ENCODE measurements around the gene PCDHA7. TPM values are rescaled to one million over a fixed set of nuclear protein-coding genes. Genes with fewer than 3 reads are reported as not detected.
"Not testable (repeated sequence)": the region's sequence is repeated elsewhere in the genome, so short reads cannot be mapped to it uniquely, and the experiment has no call there.

The PCDHA7 gene
- total RNA-seq, 4 donors from 2014 or later, result 0.17 to 1.0 (median 0.37) TPM

DNA sequence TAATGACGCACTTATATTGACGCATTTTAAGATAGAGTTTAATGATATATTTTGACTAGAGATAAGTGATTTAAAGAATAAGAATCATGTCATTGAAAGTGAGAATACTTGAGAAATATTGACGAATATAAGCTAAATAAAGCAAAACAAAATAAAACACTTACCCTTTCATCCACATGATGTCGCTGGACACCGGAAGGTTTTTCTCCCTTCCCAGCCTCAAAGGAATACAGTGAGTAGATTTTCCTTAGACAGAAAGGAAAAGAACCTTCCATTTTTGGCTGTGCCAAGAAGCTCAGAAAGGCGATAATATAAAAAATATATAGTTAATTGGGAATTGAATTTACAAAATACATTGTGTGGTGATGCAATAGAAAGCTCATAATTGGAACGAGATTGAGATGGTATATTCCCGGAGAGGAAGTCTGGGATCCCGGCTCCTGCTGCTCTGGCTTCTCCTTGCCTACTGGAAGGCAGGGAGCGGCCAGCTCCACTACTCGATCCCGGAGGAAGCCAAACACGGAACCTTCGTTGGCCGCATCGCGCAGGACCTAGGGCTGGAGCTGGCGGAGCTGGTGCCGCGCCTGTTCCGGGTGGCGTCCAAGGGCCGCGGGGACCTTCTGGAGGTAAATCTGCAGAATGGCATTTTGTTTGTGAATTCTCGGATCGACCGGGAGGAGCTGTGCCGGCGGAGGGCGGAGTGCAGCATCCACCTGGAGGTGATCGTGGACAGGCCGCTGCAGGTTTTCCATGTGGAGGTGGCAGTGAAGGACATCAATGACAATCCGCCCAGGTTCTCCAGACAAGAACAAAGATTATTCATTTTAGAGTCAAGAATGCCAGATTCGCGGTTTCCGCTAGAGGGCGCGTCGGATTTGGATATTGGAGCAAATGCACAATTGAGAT, 12.4 kb upstream of the PCDHA7 start, which contains the start of gene PCDHA5:
PCDHA5 (plus strand) TSS at position 239 of the 906 bp plus-strand sequence.
- intact Hi-C loops (cut with DNase I), result no loop called here
- H3K27me3 ChIP-seq, result peaks cover 0 to 47% (median 5%) of the 10 kb centered on the region in 4 donors
- DNase-seq (ENCODE audit: extremely low spot score), result no peak
- TF ChIP-seq, protein P1, sequence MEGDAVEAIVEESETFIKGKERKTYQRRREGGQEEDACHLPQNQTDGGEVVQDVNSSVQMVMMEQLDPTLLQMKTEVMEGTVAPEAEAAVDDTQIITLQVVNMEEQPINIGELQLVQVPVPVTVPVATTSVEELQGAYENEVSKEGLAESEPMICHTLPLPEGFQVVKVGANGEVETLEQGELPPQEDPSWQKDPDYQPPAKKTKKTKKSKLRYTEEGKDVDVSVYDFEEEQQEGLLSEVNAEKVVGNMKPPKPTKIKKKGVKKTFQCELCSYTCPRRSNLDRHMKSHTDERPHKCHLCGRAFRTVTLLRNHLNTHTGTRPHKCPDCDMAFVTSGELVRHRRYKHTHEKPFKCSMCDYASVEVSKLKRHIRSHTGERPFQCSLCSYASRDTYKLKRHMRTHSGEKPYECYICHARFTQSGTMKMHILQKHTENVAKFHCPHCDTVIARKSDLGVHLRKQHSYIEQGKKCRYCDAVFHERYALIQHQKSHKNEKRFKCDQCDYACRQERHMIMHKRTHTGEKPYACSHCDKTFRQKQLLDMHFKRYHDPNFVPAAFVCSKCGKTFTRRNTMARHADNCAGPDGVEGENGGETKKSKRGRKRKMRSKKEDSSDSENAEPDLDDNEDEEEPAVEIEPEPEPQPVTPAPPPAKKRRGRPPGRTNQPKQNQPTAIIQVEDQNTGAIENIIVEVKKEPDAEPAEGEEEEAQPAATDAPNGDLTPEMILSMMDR (IDR thresholded peaks at IDR 0.05), result peak in 1 of 3 experiments; percentile 40
- TF ChIP-seq EP300 (IDR thresholded peaks at IDR 0.05), result no peak
- H3K4me3 ChIP-seq, result peak within 1 kb of the TSS in 3 of 4 donors; percentile 6 to 23 (median 21)
- H3K27ac ChIP-seq (replicated peaks in 1 of 4), result no peak within 1 kb of the TSS
- WGBS, result 41% methylated on average over 29 of the region's 39 CpGs
- H3K9me3 ChIP-seq, result peaks cover 0 to 31% (median 26%) of the 10 kb centered on the region in 4 donors
- H3K36me3 ChIP-seq, result no peaks in the 10 kb centered on the region
- no peaks in the 10 kb centered on the region for H3K4me1 ChIP-seq

DNA sequence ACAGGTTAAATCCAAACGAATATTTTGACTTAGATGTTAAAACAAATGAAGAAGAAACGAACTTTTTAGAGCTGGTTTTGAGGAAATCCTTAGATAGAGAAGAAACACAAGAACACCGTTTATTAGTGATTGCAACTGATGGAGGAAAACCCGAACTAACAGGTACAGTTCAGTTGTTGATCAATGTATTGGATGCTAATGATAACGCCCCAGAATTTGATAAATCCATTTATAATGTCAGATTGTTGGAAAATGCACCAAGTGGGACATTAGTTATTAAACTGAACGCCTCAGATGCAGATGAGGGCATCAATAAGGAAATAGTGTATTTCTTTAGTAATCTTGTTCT, 11.8 kb upstream of the PCDHA7 start:
- peaks cover 0 to 53% (median 5%) of the 10 kb centered on the region in 4 donors for H3K27me3 ChIP-seq
- H3K9me3 ChIP-seq, result peaks cover 0 to 30% (median 24%) of the 10 kb centered on the region in 4 donors
- H3K4me1 ChIP-seq, result no peaks in the 10 kb centered on the region
- DNase-seq (ENCODE audit: extremely low spot score), result no peak
- no peak overlapping the region for H3K27ac ChIP-seq (replicated peaks in 1 of 4)
- no peak overlapping the region for H3K4me3 ChIP-seq
- TF ChIP-seq, protein P1 (IDR thresholded peaks at IDR 0.05), result no peak
- TF ChIP-seq POLR2AphosphoS5 (IDR thresholded peaks at IDR 0.05) (no peak), POLR2A (IDR thresholded peaks at IDR 0.05; ENCODE audit: low read depth) (no peak), EP300 (IDR thresholded peaks at IDR 0.05) (no peak)
- intact Hi-C loops (cut with DNase I), result no loop called here
- H3K36me3 ChIP-seq, result no peaks in the 10 kb centered on the region
- 26% methylated on average over 6 of the region's 6 CpGs for WGBS

DNA sequence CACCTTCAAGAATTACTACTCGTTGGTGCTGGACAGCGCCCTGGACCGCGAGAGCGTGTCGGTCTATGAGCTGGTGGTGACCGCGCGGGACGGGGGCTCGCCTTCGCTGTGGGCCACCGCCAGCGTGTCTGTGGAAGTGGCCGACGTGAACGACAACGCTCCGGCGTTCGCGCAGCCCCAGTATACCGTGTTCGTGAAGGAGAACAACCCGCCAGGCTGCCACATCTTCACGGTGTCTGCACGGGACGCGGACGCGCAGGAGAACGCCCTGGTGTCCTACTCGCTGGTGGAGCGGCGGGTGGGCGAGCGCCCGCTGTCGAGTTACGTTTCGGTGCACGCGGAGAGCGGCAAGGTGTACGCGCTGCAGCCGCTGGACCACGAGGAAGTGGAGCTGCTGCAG, 11.1 kb upstream of the PCDHA7 start:
- H3K36me3 ChIP-seq; intact Hi-C loops (cut with DNase I); DNase-seq (ENCODE audit: extremely low spot score); H3K4me3 ChIP-seq; H3K4me1 ChIP-seq; H3K27ac ChIP-seq (replicated peaks in 1 of 4): not testable (repeated sequence)
- peaks cover 0 to 36% (median 25%) of the 10 kb centered on the region in 4 donors for H3K9me3 ChIP-seq
- WGBS, result 58% methylated on average over 48 of the region's 48 CpGs
- H3K27me3 ChIP-seq, result peaks cover 0 to 60% (median 7%) of the 10 kb centered on the region in 4 donors

DNA sequence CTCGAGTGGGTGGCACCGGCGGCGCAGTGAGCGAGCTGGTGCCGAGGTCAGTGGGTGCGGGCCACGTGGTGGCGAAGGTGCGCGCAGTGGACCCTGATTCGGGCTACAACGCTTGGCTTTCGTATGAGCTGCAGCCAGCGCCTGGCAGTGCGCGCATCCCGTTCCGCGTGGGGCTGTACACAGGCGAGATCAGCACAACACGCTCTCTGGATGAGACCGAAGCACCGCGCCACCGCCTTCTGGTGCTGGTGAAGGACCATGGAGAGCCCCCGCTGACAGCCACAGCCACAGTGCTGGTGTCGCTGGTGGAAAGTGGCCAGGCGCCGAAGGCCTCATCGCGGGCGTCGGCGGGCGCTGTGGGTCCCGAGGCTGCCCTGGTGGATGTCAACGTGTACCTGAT, 10.6 kb upstream of the PCDHA7 start:
- H3K4me1 ChIP-seq, result no peaks in the 10 kb centered on the region
- H3K27ac ChIP-seq (replicated peaks in 1 of 4), result no peak overlapping the region
- H3K9me3 ChIP-seq, result peaks cover 0 to 41% (median 28%) of the 10 kb centered on the region in 4 donors
- H3K4me3 ChIP-seq, result no peak overlapping the region
- intact Hi-C loops (cut with DNase I), result no loop called here
- no peaks in the 10 kb centered on the region for H3K36me3 ChIP-seq
- TF ChIP-seq POLR2AphosphoS5 (IDR thresholded peaks at IDR 0.05) (no peak), POLR2A (IDR thresholded peaks at IDR 0.05; ENCODE audit: low read depth) (no peak)
- peaks cover 0 to 63% (median 12%) of the 10 kb centered on the region in 4 donors for H3K27me3 ChIP-seq
- 80% methylated on average over 1 of the region's 38 CpGs for WGBS
- no peak for DNase-seq (ENCODE audit: extremely low spot score)

DNA sequence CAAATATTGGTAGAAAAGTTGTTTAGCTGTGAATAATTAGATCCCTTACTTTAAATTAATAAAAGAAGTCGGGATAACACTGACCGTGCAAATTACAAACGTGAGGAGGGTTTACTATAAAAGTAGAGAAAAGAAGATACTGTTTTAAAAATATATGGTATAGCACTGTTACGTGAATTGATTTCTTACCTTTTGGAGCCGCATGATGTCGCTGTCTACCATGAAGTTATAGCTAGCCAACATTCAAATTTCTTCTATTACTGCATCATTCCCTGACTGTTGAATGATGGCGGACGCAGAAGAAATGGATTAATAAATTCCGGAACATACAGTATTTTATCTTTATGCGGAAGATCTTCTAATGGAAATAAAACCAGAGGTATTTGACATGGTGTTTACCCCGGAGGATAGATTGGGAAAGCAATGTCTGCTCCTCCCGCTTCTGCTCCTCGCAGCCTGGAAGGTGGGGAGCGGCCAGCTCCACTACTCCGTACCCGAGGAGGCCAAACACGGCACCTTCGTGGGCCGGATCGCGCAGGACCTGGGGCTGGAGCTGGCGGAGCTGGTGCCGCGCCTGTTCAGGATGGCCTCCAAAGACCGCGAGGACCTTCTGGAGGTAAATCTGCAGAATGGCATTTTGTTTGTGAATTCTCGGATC, 6.2 kb upstream of the PCDHA7 start, which contains the start of gene PCDHA6:
PCDHA6 (plus strand) TSS at position 257 of the 658 bp plus-strand sequence; CDS start at position 389, 132 bp downstream.
- WGBS, result 17% methylated on average over 26 of the region's 27 CpGs
- Histone ChIP-seq H3K36me3 (no peaks in the 10 kb centered on the region), H3K4me1 (no peaks in the 10 kb centered on the region), H3K27ac (replicated peaks in 1 of 4) (no peak within 1 kb of the TSS), H3K4me3 (peak within 1 kb of the TSS; percentile 1 to 48 (median 20)), H3K27me3 (peaks cover 0 to 75% (median 11%) of the 10 kb centered on the region in 4 donors), H3K9me3 (peaks cover 0 to 45% (median 36%) of the 10 kb centered on the region in 4 donors)
- no peak for DNase-seq (ENCODE audit: extremely low spot score)
- TF ChIP-seq EP300 (IDR thresholded peaks at IDR 0.05), result no peak
- TF ChIP-seq, protein P1 (IDR thresholded peaks at IDR 0.05), result peak in 1 of 3 experiments; percentile 12
- no peak for TF ChIP-seq POLR2AphosphoS5 (IDR thresholded peaks at IDR 0.05)
- TF ChIP-seq POLR2A (IDR thresholded peaks at IDR 0.05; ENCODE audit: low read depth), result no peak
- intact Hi-C loops (cut with DNase I), result no loop called here

All from esophagus muscularis mucosa (tissue), 4 donors.